Stimulated activated CD8-positive, alpha-beta memory T cell treated with anti-CD3 and anti-CD28 coated beads, Interleukin-2, amount 100 ng/mL, for 1 hour (primary cell): ENCODE data around the gene FCRL1.

ENCODE experiments used
- DNase-seq, 2 donors: peaks; one replicate each; pipeline ENCODE4 v3.0.0-alpha.2; 2020; ENCODE audit warnings: low read depth in 2 of 2

FCRL1 gene

GRCh38 chr1:157819896-157820295 is at the start of gene FCRL1:
Gene FCRL1, minus strand, starts transcription at chr1:157820120. Its CDS starts 83 bp downstream, at chr1:157820037.
- DNase-seq = no peak

GRCh38 chr1:157868654-157869053 is 48.7 kb upstream of the FCRL1 start:
- no peak for DNase-seq

- no peak for DNase-seq
These were observed 42.5 kb upstream of the FCRL1 start for GRCh38 chr1:157862114-157863070.

GRCh38 chr1:157856538-157856937 is 36.6 kb upstream of the FCRL1 start:
- no peak for DNase-seq

GRCh38 chr1:157852476-157852875 is 32.6 kb upstream of the FCRL1 start:
- no peak for DNase-seq

- no peak for DNase-seq
These were observed 29.4 kb upstream of the FCRL1 start for GRCh38 chr1:157849229-157849875.

- DNase-seq = no peak
These were observed 24.3 kb upstream of the FCRL1 start for GRCh38 chr1:157844089-157844830.

GRCh38 chr1:157842939-157843338 is 23.0 kb upstream of the FCRL1 start:
- DNase-seq = no peak

GRCh38 chr1:157841708-157842107 is 21.8 kb upstream of the FCRL1 start, which contains the start of gene CD5L:
Gene CD5L, minus strand, starts transcription at chr1:157841808. Its CDS starts 107 bp downstream, at chr1:157841701.
- DNase-seq = no peak

GRCh38 chr1:157838966-157839365 is 19.0 kb upstream of the FCRL1 start:
- DNase-seq = no peak

GRCh38 chr1:157834430-157834829 is 14.5 kb upstream of the FCRL1 start:
- DNase-seq = no peak

GRCh38 chr1:157833145-157833544 is 13.2 kb upstream of the FCRL1 start:
- DNase-seq = no peak

- no peak for DNase-seq
These were observed 12.2 kb upstream of the FCRL1 start for GRCh38 chr1:157831968-157832626.

GRCh38 chr1:157830887-157831286 is 11.0 kb upstream of the FCRL1 start:
- DNase-seq = no peak

- no peak for DNase-seq
These were observed 9.8 kb upstream of the FCRL1 start for GRCh38 chr1:157829711-157830110.

- DNase-seq = no peak
These were observed 9.3 kb upstream of the FCRL1 start for GRCh38 chr1:157829210-157829609.

GRCh38 chr1:157820299-157820698 is 379 bp upstream of the FCRL1 start:
- no peak for DNase-seq

- no peak for DNase-seq
These were observed 705 bp downstream of the FCRL1 start for GRCh38 chr1:157819215-157819614.

- DNase-seq = no peak
These were observed 6.7 kb downstream of the FCRL1 start for GRCh38 chr1:157813269-157813668.

- DNase-seq = no peak
These were observed 13.3 kb downstream of the FCRL1 start for GRCh38 chr1:157806431-157807149.

GRCh38 chr1:157803851-157804250 is 16.1 kb downstream of the FCRL1 start:
- no peak for DNase-seq
